ENCODE results near the gene ZMYND8. TPM values are rescaled to one million over a fixed set of nuclear protein-coding genes. Genes with fewer than 3 reads are reported as not detected.

The ZMYND8 gene
- total and polyA plus RNA-seq, 10 of the 15 experiments (the other 5 are each of a cell fraction or from before 2014, with no cell fraction given) = 12.9 to 54.8 (median 23.1) TPM

DNA sequence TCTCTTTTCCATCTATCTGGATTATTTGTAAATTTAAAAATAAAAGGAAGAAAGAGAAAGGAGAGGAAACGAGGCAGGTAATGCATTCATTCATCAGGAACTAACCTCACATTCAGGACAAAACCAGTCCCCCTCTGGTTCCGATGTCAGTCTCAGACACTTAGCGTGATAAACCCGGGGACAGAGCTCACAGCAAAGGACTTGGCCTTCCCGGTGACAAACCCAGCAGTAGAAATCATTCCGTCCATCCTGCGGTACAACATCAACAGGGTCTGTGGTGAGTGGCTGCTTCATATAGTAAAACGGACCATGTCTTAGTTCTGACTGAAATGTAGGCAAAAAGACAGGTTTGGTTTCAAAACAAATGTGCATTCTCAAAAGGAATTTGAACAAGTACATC lies 57.9 kb downstream of the ZMYND8 start (continued):
- TF ChIP-seq CEBPB (IDR thresholded peaks at IDR 0.05; ENCODE audit: borderline replicate concordance in 1 of 2, low read depth in 2 of 2, low read length in 2 of 2) = no peak
- no peak for TF ChIP-seq SUZ12 (IDR thresholded peaks at IDR 0.05; ENCODE audit: unreplicated experiment)

DNA sequence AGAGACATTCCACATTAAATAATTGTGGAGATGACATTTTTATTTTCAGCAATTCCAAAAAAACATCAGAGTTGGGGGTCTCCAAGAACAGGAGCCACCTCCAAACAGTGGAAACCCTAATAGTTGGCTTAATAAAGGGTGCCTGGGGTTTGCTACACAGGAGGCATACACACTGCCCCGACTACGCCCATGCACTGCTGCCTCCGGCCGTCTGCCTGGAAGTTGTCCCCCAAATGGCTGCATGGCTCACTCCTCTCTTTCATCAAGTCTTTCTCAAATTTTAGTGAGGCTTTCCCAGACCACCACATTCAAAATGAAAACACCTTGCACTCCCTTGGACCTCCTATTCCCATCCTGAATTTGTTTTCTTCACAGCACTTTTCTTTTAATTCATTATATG lies 58.8 kb downstream of the ZMYND8 start:
- Histone ChIP-seq H3K27ac (ENCODE audit: control insufficient read depth, insufficient read depth) (no peak overlapping the region), H3K4me1 (ENCODE audit: control insufficient read depth, insufficient read depth, low read length) (no peaks in the 10 kb centered on the region), H3K9me3 (replicated peaks; ENCODE audit: control insufficient read depth, insufficient read depth, low read length) (no peaks in the 10 kb centered on the region), H3K4me3 (no peak overlapping the region), H3K27me3 (replicated peaks in 1 of 2; ENCODE audit: control insufficient read depth in 2 of 2, insufficient read depth in 2 of 2, low read length in 1 of 2) (no peaks in the 10 kb centered on the region), H3K79me2 (ENCODE audit: control insufficient read depth, insufficient read depth, low read length) (no peaks in the 10 kb centered on the region; the same call in 1 of the 2 replicates), H3K9ac (ENCODE audit: control insufficient read depth, insufficient read depth, low read length) (no peak overlapping the region), H2AFZ (ENCODE audit: control insufficient read depth, low read depth, low read length) (no peak overlapping the region), H3K36me3 (ENCODE audit: control insufficient read depth in 2 of 2, insufficient read depth in 2 of 2, low read length in 1 of 2) (peaks cover 30 to 47% of the 10 kb centered on the region in 2 experiments), H3K4me2 (ENCODE audit: control insufficient read depth, insufficient read depth) (no peak overlapping the region), H4K20me1 (ENCODE audit: control insufficient read depth, insufficient read depth) (no peaks in the 10 kb centered on the region)
- no peak for ATAC-seq
- ChIA-PET RAD21 (ENCODE audit: unreplicated experiment) (interaction anchor here (0.8 to 2.2 kb wide), 2 partner anchors 24 to 86 kb away, joined by 3 to 8 read pairs; no protein-coding TSS in a partner anchor), CTCF (interaction anchor here (0.9 to 1.7 kb wide), 3 partner anchors 11 to 92 kb away, joined by 3 to 14 read pairs (median 3); no protein-coding TSS in a partner anchor), SMC1A (ENCODE audit: uncharacterized antibody, unreplicated experiment) (interaction anchor here (0.7 to 1.3 kb wide), 2 partner anchors 86 to 101 kb away, joined by 3 to 9 read pairs; no protein-coding TSS in a partner anchor), POLR2A (no interaction called here)
- no peak for FAIRE-seq
- in situ Hi-C loops (cut with MboI) (no loop called here), intact Hi-C loops (cut with micrococcal nuclease; ENCODE audit: unreplicated experiment) (no loop called here)
- BruUV-seq (replicated peaks) = no TSS peak
- DNase-seq (ENCODE audit: low read depth, low spot score) = no peak
- WGBS (ENCODE audit: insufficient coverage, insufficient replicate concordance, low lambda C conversion rate, missing lambda C conversion rate) = 96% methylated on average over 4 of the region's 4 CpGs
- TF ChIP-seq CHD2 (IDR thresholded peaks at IDR 0.05; ENCODE audit: borderline replicate concordance, low read depth, low read length) (no peak), TCF7 (IDR thresholded peaks at IDR 0.05; ENCODE audit: borderline replicate concordance) (no peak), HDAC6 (IDR thresholded peaks at IDR 0.05; ENCODE audit: unreplicated experiment) (no peak)

GRCh38 chr20:47296950-47297349 lies 59.5 kb downstream of the ZMYND8 start:
- Histone ChIP-seq H3K9me3 (replicated peaks; ENCODE audit: control insufficient read depth, insufficient read depth, low read length) (no peaks in the 10 kb centered on the region), H4K20me1 (ENCODE audit: control insufficient read depth, insufficient read depth) (no peaks in the 10 kb centered on the region), H3K27me3 (replicated peaks in 1 of 2; ENCODE audit: control insufficient read depth in 2 of 2, insufficient read depth in 2 of 2, low read length in 1 of 2) (no peaks in the 10 kb centered on the region), H3K4me3 (no peak overlapping the region), H3K27ac (ENCODE audit: control insufficient read depth, insufficient read depth) (no peak overlapping the region), H3K36me3 (ENCODE audit: control insufficient read depth in 2 of 2, insufficient read depth in 2 of 2, low read length in 1 of 2) (peaks cover 29 to 49% of the 10 kb centered on the region in 2 experiments), H3K79me2 (ENCODE audit: control insufficient read depth, insufficient read depth, low read length) (no peaks in the 10 kb centered on the region; the same call in 1 of the 2 replicates), H3K4me1 (ENCODE audit: control insufficient read depth, insufficient read depth, low read length) (no peaks in the 10 kb centered on the region), H3K4me2 (ENCODE audit: control insufficient read depth, insufficient read depth) (no peak overlapping the region), H2AFZ (ENCODE audit: control insufficient read depth, low read depth, low read length) (no peak overlapping the region), H3K9ac (ENCODE audit: control insufficient read depth, insufficient read depth, low read length) (no peak overlapping the region)
- ChIA-PET POLR2A (no interaction called here), CTCF (interaction anchor here (0.6 to 1.7 kb wide), 5 partner anchors 9 to 92 kb away, joined by 3 to 14 read pairs (median 3); no protein-coding TSS in a partner anchor), RAD21 (ENCODE audit: unreplicated experiment) (interaction anchor here (0.8 to 2.2 kb wide), 2 partner anchors 24 to 87 kb away, joined by 3 to 8 read pairs; no protein-coding TSS in a partner anchor), SMC1A (ENCODE audit: uncharacterized antibody, unreplicated experiment) (interaction anchor here (0.7 to 1.6 kb wide), 4 partner anchors 22 to 100 kb away, joined by 3 to 9 read pairs (median 4); no protein-coding TSS in a partner anchor)
- DNase-seq (ENCODE audit: low read depth, low spot score) (no peak), ATAC-seq (no peak), FAIRE-seq (no peak)
- no TSS peak for BruUV-seq (replicated peaks)
- TF ChIP-seq RAD21 (IDR thresholded peaks at IDR 0.05; ENCODE audit: insufficient read depth, low read depth, low read length) (peak; percentile 24; the same call in 1 of the 2 replicates), LARP7 (IDR thresholded peaks at IDR 0.05) (no peak), SMC3 (IDR thresholded peaks at IDR 0.05; ENCODE audit: borderline replicate concordance, low read length) (no peak), YY1 (IDR thresholded peaks at IDR 0.05; ENCODE audit: low read depth, low read length) (no peak), ETV6 (conservative IDR thresholded peaks at IDR 0.05 in 1 of 2, IDR thresholded peaks at IDR 0.05 in 1 of 2; ENCODE audit: borderline replicate concordance in 1 of 2, low read depth in 1 of 2) (peak in 1 of 2 experiments; percentile 88; a peak in 1 of 4 replicates), GABPA (IDR thresholded peaks at IDR 0.05; ENCODE audit: low read depth) (no peak)
- TF ChIP-seq, protein P1, sequence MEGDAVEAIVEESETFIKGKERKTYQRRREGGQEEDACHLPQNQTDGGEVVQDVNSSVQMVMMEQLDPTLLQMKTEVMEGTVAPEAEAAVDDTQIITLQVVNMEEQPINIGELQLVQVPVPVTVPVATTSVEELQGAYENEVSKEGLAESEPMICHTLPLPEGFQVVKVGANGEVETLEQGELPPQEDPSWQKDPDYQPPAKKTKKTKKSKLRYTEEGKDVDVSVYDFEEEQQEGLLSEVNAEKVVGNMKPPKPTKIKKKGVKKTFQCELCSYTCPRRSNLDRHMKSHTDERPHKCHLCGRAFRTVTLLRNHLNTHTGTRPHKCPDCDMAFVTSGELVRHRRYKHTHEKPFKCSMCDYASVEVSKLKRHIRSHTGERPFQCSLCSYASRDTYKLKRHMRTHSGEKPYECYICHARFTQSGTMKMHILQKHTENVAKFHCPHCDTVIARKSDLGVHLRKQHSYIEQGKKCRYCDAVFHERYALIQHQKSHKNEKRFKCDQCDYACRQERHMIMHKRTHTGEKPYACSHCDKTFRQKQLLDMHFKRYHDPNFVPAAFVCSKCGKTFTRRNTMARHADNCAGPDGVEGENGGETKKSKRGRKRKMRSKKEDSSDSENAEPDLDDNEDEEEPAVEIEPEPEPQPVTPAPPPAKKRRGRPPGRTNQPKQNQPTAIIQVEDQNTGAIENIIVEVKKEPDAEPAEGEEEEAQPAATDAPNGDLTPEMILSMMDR (IDR thresholded peaks at IDR 0.05 in 2 of 3, conservative IDR thresholded peaks at IDR 0.05 in 1 of 3; ENCODE audit: control insufficient read depth in 2 of 3, extremely low read depth in 1 of 3, insufficient read depth in 1 of 3, low read depth in 3 of 3, low read length in 3 of 3) = peak in 1 of 3 experiments; percentile 24; a peak in 1 of 6 replicates
- in situ Hi-C loops (cut with MboI) (no loop called here), intact Hi-C loops (cut with micrococcal nuclease; ENCODE audit: unreplicated experiment) (no loop called here)
- WGBS (ENCODE audit: insufficient coverage, insufficient replicate concordance, low lambda C conversion rate, missing lambda C conversion rate) = over 99% methylated on average over 6 of the region's 6 CpGs

All from GM12878 (cell line).